ENCODE measurements around the gene TTLL3. TPM values are rescaled to one million over a fixed set of nuclear protein-coding genes. Genes with fewer than 3 reads are reported as not detected.
A peak's percentile ranks its signal among the peaks of the same experiment; 100 is the strongest.
"Not testable (repeated sequence)": the region's sequence is repeated elsewhere in the genome, so short reads cannot be mapped to it uniquely, and the experiment has no call there.

The TTLL3 gene
- total RNA-seq, 1 donor from 2014 or later: 29.8 TPM

DNA sequence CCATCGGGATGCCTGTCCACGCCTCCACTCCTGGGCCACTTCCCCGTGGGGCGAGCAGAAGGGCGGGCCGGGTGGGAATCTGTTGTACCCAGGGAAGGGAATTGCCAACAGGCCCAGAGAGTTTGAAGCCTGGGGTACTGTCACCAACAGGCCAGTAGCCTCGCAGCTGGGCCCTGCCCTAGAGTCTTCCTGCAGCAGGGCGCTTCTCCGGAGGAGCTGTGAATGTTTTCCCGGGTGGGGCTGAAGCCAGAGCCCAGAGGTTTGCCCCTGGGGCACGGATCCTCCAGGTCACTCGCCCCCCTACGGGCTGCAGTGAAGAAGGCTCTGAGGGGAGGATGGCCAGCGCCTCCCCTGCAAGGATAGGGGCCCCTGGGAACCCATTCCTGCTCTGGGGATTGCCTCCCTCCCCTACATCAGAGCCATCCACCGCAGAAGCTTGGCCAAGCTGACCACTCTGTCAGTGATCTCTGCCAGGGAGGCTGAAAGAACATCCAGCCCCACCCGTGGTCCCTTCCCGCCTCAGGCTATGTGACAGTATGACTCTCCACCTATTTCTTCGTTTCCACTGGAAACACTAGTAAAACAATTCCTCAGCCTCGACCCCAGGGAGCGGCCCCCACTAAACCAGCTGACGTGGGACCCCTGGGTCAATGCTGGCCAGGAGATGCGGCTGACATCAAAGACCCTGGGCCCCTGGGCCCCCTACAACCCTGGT lies 53.2 kb downstream of the TTLL3 start:
- H3K9me3 Mint-ChIP-seq (ENCODE audit: unreplicated experiment): no peaks in the 10 kb centered on the region
- no peak overlapping the region for H3K9ac ChIP-seq (ENCODE audit: low read length)
- peak overlapping the region; percentile 62 for H3K4me2 ChIP-seq (ENCODE audit: low read length)
- no peak overlapping the region for H3K4me3 Mint-ChIP-seq (ENCODE audit: unreplicated experiment)
- H3K4me3 ChIP-seq (ENCODE audit: insufficient read depth, low read depth, low read length): no peak overlapping the region
- no peaks in the 10 kb centered on the region for H3K9me3 ChIP-seq (ENCODE audit: insufficient read depth, low read depth, low read length)
- peak overlapping the region; percentile 67 for H2AFZ ChIP-seq (ENCODE audit: low read depth, low read length)
- H3K27ac ChIP-seq (ENCODE audit: low read depth, low read length): no peak overlapping the region
- no peaks in the 10 kb centered on the region for H3K36me3 ChIP-seq (ENCODE audit: insufficient read depth, low read length)
- no peak for FAIRE-seq
- H3K27ac Mint-ChIP-seq (ENCODE audit: unreplicated experiment): no peak overlapping the region
- DNase-seq (ENCODE audit: low read depth): no peak
- H3K27me3 ChIP-seq (ENCODE audit: insufficient read depth, low read length): no peaks in the 10 kb centered on the region
- H3K27me3 Mint-ChIP-seq (ENCODE audit: low read depth, unreplicated experiment): peaks cover 7% of the 10 kb centered on the region
- TF ChIP-seq, protein P1, sequence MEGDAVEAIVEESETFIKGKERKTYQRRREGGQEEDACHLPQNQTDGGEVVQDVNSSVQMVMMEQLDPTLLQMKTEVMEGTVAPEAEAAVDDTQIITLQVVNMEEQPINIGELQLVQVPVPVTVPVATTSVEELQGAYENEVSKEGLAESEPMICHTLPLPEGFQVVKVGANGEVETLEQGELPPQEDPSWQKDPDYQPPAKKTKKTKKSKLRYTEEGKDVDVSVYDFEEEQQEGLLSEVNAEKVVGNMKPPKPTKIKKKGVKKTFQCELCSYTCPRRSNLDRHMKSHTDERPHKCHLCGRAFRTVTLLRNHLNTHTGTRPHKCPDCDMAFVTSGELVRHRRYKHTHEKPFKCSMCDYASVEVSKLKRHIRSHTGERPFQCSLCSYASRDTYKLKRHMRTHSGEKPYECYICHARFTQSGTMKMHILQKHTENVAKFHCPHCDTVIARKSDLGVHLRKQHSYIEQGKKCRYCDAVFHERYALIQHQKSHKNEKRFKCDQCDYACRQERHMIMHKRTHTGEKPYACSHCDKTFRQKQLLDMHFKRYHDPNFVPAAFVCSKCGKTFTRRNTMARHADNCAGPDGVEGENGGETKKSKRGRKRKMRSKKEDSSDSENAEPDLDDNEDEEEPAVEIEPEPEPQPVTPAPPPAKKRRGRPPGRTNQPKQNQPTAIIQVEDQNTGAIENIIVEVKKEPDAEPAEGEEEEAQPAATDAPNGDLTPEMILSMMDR (IDR thresholded peaks at IDR 0.05; ENCODE audit: insufficient read depth, low read depth, low read length): no peak
- no peak for TF ChIP-seq EZH2 (IDR thresholded peaks at IDR 0.05; ENCODE audit: insufficient read depth, low read length)
- H4K20me1 ChIP-seq (ENCODE audit: insufficient read depth, low read length): no peaks in the 10 kb centered on the region
- no peaks in the 10 kb centered on the region for H3K79me2 ChIP-seq (ENCODE audit: insufficient read depth, low read length)
- H3K4me1 Mint-ChIP-seq (ENCODE audit: low read depth, unreplicated experiment): peaks cover 7% of the 10 kb centered on the region
- peaks cover 9% of the 10 kb centered on the region for H3K4me1 ChIP-seq (ENCODE audit: insufficient read depth, low read length)
- no peaks in the 10 kb centered on the region for H3K36me3 Mint-ChIP-seq (ENCODE audit: low read depth, unreplicated experiment)

DNA sequence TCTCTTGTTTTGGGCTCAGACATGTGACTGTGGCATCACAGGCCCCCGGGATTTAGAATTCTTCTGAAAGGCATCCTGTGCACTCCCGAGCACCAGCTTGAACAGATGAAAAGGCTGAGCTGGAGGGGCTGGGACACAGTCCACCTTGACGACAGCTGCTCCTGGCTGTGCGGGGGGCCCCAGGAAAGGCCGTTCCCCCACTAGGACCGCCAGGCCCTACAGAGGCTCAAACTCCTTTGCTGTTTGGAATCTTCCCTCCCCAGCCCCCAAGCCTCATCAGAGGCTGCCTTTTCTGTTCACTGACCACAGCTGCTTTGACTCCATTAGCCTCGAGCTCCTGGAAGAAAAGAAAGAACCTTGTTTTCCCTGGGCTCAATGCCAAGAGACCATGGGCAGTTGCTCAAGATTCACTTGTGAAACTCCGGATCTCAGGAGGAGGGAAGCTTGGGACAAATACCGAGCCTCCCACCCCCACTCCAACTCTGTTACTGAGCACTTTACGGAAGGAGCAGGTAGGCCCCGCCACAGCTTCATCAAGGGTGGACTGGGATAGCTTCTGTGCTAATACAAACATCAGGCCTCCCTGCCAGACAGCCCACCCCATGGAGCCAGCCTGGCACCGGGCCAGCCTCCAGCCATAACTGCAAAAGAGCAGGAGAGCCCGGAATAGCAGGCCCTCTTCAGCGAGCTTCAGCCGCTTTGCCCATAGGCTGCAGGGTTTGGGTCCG lies 54.3 kb downstream of the TTLL3 start:
- peak overlapping the region; percentile 91 for H3K27ac Mint-ChIP-seq (ENCODE audit: unreplicated experiment)

DNA sequence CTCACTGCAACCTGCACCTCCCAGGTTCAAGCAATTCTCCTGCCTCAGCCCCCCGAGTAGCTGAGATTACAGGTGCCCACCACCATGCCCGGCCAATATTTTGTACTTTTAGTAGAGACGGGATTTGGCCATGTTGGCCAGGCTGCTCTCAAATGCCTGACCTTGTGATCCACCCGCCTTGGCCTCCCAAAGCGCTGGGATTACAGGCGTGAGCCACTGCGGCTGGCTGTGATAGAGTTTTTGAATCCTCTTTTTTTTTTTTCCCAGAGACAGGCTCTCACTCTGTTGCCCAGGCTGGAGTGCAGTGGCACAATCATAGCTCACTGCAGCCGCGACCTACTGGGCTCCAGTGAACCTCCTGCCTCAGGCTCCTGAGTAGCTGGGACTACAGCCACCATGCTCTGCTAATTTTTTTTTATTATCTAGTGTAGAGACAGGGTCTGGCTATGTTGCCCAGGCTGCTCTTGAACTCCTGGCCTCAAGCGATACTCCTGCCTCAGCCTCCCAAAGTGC lies 55.1 kb downstream of the TTLL3 start:
- H3K27ac ChIP-seq (ENCODE audit: low read depth, low read length); H4K20me1 ChIP-seq (ENCODE audit: insufficient read depth, low read length); H3K36me3 ChIP-seq (ENCODE audit: insufficient read depth, low read length); H3K4me2 ChIP-seq (ENCODE audit: low read length); H3K9me3 Mint-ChIP-seq (ENCODE audit: unreplicated experiment); H3K4me1 ChIP-seq (ENCODE audit: insufficient read depth, low read length); DNase-seq (ENCODE audit: low read depth); H3K4me3 ChIP-seq (ENCODE audit: insufficient read depth, low read depth, low read length); H3K27me3 ChIP-seq (ENCODE audit: insufficient read depth, low read length); H3K9me3 ChIP-seq (ENCODE audit: insufficient read depth, low read depth, low read length); H3K27ac Mint-ChIP-seq (ENCODE audit: unreplicated experiment); H3K36me3 Mint-ChIP-seq (ENCODE audit: low read depth, unreplicated experiment); H2AFZ ChIP-seq (ENCODE audit: low read depth, low read length); H3K27me3 Mint-ChIP-seq (ENCODE audit: low read depth, unreplicated experiment); H3K4me3 Mint-ChIP-seq (ENCODE audit: unreplicated experiment); H3K79me2 ChIP-seq (ENCODE audit: insufficient read depth, low read length); H3K4me1 Mint-ChIP-seq (ENCODE audit: low read depth, unreplicated experiment); H3K9ac ChIP-seq (ENCODE audit: low read length); FAIRE-seq: not testable (repeated sequence)

More for the DNA sequence above, 54.3 kb downstream of the TTLL3 start:
- Mint-ChIP-seq H3K27me3 (ENCODE audit: low read depth, unreplicated experiment) (peaks cover 7% of the 10 kb centered on the region), H3K4me1 (ENCODE audit: low read depth, unreplicated experiment) (peaks cover 7% of the 10 kb centered on the region), H3K9me3 (ENCODE audit: unreplicated experiment) (no peaks in the 10 kb centered on the region), H3K4me3 (ENCODE audit: unreplicated experiment) (no peak overlapping the region), H3K36me3 (ENCODE audit: low read depth, unreplicated experiment) (no peaks in the 10 kb centered on the region)
- Histone ChIP-seq H3K9ac (ENCODE audit: low read length) (no peak overlapping the region), H2AFZ (ENCODE audit: low read depth, low read length) (peak overlapping the region; percentile 44), H3K9me3 (ENCODE audit: insufficient read depth, low read depth, low read length) (no peaks in the 10 kb centered on the region), H3K79me2 (ENCODE audit: insufficient read depth, low read length) (no peaks in the 10 kb centered on the region), H3K4me3 (ENCODE audit: insufficient read depth, low read depth, low read length) (no peak overlapping the region), H3K27me3 (ENCODE audit: insufficient read depth, low read length) (no peaks in the 10 kb centered on the region), H3K36me3 (ENCODE audit: insufficient read depth, low read length) (no peaks in the 10 kb centered on the region), H3K4me1 (ENCODE audit: insufficient read depth, low read length) (peaks cover 9% of the 10 kb centered on the region), H3K4me2 (ENCODE audit: low read length) (peak overlapping the region; percentile 38), H4K20me1 (ENCODE audit: insufficient read depth, low read length) (no peaks in the 10 kb centered on the region), H3K27ac (ENCODE audit: low read depth, low read length) (no peak overlapping the region)
- DNase-seq (ENCODE audit: low read depth) (peak; percentile 76), FAIRE-seq (no peak)
- no peak for TF ChIP-seq EZH2 (IDR thresholded peaks at IDR 0.05; ENCODE audit: insufficient read depth, low read length)
- TF ChIP-seq, protein P1 (IDR thresholded peaks at IDR 0.05; ENCODE audit: insufficient read depth, low read depth, low read length): no peak

All from astrocyte (in vitro differentiated cells and primary cell).